Glutamatergic neuron (in vitro differentiated cells): ENCODE results near the gene FFAR3. TPM values are rescaled to one million over a fixed set of nuclear protein-coding genes. Genes with fewer than 3 reads are reported as not detected.

ENCODE experiments used
- DNase-seq: peaks from one replicate; pipeline ENCODE4 v3.0.0; 2022
- H3K27ac Mint-ChIP-seq: one replicate; pipeline ENCODE4 v1.8.0; 2020; ENCODE audit warnings: mild to moderate bottlenecking, mixed read lengths, inconsistent platforms; ENCODE audit not compliant: unreplicated experiment
- H3K27me3 Mint-ChIP-seq: one replicate; pipeline ENCODE4 v1.8.0; 2020; ENCODE audit warnings: mild to moderate bottlenecking, moderate library complexity, mixed read lengths, inconsistent platforms; ENCODE audit not compliant: unreplicated experiment
- H3K36me3 Mint-ChIP-seq: one replicate; pipeline ENCODE4 v1.8.0; 2020; ENCODE audit warnings: mild to moderate bottlenecking, mixed read lengths, inconsistent platforms; ENCODE audit not compliant: unreplicated experiment
- H3K4me1 Mint-ChIP-seq: one replicate; pipeline ENCODE4 v1.8.0; 2020; ENCODE audit warnings: mild to moderate bottlenecking, low read depth, mixed read lengths, inconsistent platforms; ENCODE audit not compliant: unreplicated experiment
- H3K4me3 Mint-ChIP-seq: one replicate; pipeline ENCODE4 v1.8.0; 2020; ENCODE audit warnings: mild to moderate bottlenecking, mixed read lengths, inconsistent platforms; ENCODE audit not compliant: unreplicated experiment
- H3K9me3 Mint-ChIP-seq: one replicate; pipeline ENCODE4 v1.8.0; 2020; ENCODE audit warnings: mild to moderate bottlenecking, moderate library complexity, mixed read lengths, inconsistent platforms; ENCODE audit not compliant: unreplicated experiment
- total RNA-seq: library from RNA; stranded (reverse); fragmentation: NEBNext Ultra II Directional; extraction: Animal tissue kit (Norgen Biotek cat#: 25700); gene quantifications from one replicate; pipeline ENCODE4 v1.2.1, GENCODE V29; 2021; ENCODE audit not compliant: unreplicated experiment
- TF ChIP-seq, protein P1 (sequence below): fragments of 200-600 bp; sonication (generic); IDR thresholded peaks from one replicate; pipeline ENCODE4 v1.5.0; 2021; ENCODE audit not compliant: partially characterized antibody, unreplicated experiment

The FFAR3 gene
- total RNA-seq, 1 donor from 2014 or later = not detected

DNA sequence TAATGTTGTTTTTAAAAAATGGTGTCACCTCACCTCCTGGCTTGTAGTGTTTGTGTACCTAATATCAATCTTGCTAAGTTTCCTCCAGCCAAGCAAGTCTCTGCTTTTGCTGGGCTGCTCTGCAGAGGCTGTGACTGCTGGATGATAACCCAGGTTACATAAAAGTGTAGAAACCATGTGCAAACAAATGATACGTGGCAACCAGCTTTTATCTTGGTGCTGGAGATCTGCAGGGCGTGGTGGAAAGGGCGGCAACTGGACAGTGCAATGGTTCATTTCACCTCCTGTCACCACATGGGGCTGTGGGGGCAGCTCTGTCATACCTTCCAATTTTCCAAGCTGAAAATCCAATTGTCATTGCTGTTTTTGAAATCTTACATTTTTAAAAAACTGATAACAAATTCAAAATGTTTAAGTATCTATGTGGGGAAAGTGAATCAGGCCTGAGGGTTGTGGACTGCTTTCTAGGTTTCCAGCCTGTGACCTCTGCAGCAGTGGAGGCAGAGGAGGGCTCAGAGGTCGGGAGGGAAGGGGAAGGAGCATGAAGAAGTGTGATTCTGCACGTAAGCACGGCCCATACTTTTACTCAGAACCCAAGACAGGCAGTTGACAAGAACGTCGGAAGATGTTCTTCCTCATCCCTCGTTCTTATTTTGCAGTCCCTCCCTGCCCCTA is 22.3 kb downstream of the FFAR3 start:
- Mint-ChIP-seq H3K9me3 (peaks cover 8% of the 10 kb centered on the region), H3K27ac (no peak overlapping the region), H3K4me3 (no peak overlapping the region), H3K27me3 (peaks cover 3% of the 10 kb centered on the region), H3K4me1 (no peaks in the 10 kb centered on the region), H3K36me3 (peaks cover 5% of the 10 kb centered on the region)
- TF ChIP-seq, protein P1, sequence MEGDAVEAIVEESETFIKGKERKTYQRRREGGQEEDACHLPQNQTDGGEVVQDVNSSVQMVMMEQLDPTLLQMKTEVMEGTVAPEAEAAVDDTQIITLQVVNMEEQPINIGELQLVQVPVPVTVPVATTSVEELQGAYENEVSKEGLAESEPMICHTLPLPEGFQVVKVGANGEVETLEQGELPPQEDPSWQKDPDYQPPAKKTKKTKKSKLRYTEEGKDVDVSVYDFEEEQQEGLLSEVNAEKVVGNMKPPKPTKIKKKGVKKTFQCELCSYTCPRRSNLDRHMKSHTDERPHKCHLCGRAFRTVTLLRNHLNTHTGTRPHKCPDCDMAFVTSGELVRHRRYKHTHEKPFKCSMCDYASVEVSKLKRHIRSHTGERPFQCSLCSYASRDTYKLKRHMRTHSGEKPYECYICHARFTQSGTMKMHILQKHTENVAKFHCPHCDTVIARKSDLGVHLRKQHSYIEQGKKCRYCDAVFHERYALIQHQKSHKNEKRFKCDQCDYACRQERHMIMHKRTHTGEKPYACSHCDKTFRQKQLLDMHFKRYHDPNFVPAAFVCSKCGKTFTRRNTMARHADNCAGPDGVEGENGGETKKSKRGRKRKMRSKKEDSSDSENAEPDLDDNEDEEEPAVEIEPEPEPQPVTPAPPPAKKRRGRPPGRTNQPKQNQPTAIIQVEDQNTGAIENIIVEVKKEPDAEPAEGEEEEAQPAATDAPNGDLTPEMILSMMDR = no peak
- DNase-seq = no peak

DNA sequence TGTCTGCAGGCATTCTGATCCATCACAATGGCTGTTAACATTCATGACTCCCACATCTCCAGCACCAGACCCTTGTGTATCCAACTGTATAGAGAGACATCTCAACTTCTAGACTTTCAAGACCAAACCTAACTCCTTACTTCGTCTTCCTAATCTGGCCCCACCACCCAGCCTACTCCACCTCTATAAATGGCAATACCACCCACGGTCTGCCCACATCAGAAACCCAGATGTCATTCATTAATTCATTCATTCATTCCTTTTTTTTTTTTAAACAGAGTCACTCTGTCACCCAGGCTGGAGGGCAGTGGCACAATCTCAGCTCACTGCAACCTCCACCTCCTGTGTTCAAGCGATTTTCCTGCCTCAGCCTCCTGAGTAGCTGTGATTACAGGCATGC is 23.1 kb downstream of the FFAR3 start:
- TF ChIP-seq, protein P1 = no peak
- Mint-ChIP-seq H3K4me3 (no peak overlapping the region), H3K36me3 (peaks cover 6% of the 10 kb centered on the region), H3K27me3 (peaks cover 3% of the 10 kb centered on the region), H3K4me1 (no peaks in the 10 kb centered on the region), H3K27ac (no peak overlapping the region), H3K9me3 (peaks cover 11% of the 10 kb centered on the region)
- DNase-seq = no peak

GRCh38 chr19:35381926-35382325 is 23.7 kb downstream of the FFAR3 start:
- DNase-seq = no peak
- no peak overlapping the region for H3K27ac Mint-ChIP-seq
- TF ChIP-seq, protein P1 = no peak
- H3K9me3 Mint-ChIP-seq = peaks cover 13% of the 10 kb centered on the region
- H3K36me3 Mint-ChIP-seq = peaks cover 10% of the 10 kb centered on the region
- peaks cover 3% of the 10 kb centered on the region for H3K27me3 Mint-ChIP-seq
- no peak overlapping the region for H3K4me3 Mint-ChIP-seq
- no peaks in the 10 kb centered on the region for H3K4me1 Mint-ChIP-seq

- Mint-ChIP-seq H3K4me1 (no peaks in the 10 kb centered on the region), H3K4me3 (no peak overlapping the region), H3K36me3 (peaks cover 10% of the 10 kb centered on the region), H3K27me3 (no peaks in the 10 kb centered on the region), H3K27ac (no peak overlapping the region), H3K9me3 (peaks cover 13% of the 10 kb centered on the region)
- no peak for DNase-seq
- TF ChIP-seq, protein P1 = no peak
Observed at GRCh38 chr19:35383536-35383935, 25.3 kb downstream of the FFAR3 start.

DNA sequence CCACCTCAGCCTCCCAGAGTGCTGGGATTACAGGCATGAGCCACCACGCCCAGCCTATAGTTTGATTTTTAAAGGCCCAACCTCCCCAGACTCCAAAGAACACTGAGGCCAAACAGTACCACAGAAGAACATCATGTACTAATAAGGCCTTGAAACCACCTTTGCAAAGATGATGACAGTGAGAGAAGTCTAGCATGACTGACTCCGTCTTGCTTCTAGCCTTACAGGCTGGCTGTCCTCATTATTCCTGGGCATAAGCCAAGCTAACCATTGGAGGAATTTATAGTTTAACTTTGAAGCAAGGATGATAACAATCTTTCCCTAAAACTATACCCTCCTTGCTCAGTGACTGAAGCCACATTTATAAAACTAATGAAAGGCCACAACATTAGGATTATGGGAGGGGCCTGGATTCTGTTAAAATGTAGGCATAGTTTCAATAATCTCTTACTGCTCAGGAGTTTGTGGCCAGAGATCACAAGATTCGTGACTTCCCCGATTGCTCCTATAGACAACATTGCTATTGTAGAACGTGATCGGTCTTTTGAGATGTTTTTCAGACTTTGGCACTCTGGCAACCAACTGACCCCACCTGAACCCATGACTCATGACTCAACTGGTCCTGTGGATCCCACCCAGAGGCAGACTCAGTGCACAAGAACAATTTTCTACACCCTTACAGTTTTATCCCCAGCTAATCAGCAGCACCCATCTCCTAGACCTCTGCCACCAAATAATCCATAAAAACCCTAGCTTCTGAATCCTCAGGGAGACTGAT is 30.2 kb downstream of the FFAR3 start:
- peaks cover 7% of the 10 kb centered on the region for H3K9me3 Mint-ChIP-seq
- peaks cover 5% of the 10 kb centered on the region for H3K36me3 Mint-ChIP-seq
- TF ChIP-seq, protein P1 = no peak
- no peak for DNase-seq
- no peaks in the 10 kb centered on the region for H3K4me1 Mint-ChIP-seq
- H3K27ac Mint-ChIP-seq = no peak overlapping the region
- no peak overlapping the region for H3K4me3 Mint-ChIP-seq
- peaks cover 2% of the 10 kb centered on the region for H3K27me3 Mint-ChIP-seq
